ENCODE data around the gene CHD8.

CHD8 gene

DNA sequence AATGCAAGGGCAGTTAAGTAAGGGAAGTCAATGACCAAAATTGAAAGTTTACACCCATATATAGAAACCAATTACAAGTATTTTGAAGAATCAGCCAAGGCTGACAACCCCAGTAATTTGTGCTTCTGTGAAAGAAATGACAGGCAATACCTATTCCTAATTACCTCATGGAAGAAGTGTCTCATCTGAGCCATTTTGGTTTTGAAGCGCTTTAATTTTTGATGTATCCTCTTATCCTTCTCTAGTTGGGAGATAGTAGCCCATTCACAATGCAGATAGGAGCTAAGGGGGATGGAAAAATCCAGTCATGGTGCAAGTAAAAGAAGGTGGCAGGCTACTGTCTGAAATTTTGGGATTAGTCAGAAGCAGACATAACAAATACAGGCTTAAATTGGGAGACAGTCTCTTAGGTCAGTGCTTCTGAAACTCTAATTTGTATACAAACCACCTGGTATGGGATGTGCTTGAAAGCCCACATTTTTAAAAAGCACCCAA is 41.7 kb downstream of the CHD8 start:
- no peaks in the 10 kb centered on the region for H3K9me2 ChIP-seq (replicated peaks; ENCODE audit: insufficient read depth, low read length)
- no peaks in the 10 kb centered on the region for H3K79me2 ChIP-seq (ENCODE audit: low read length)
- no peaks in the 10 kb centered on the region for H3K27me3 ChIP-seq (replicated peaks; ENCODE audit: insufficient read depth, low read length)
- no peak for DNase-seq
- H4K20me1 ChIP-seq (ENCODE audit: insufficient read depth, low read length): no peaks in the 10 kb centered on the region
- no peaks in the 10 kb centered on the region for H3K9me3 ChIP-seq (replicated peaks; ENCODE audit: insufficient read depth, low read length)
- no peak for TF ChIP-seq CTCF (IDR thresholded peaks at IDR 0.05; ENCODE audit: low read length)
- no peak for TF ChIP-seq EZH2 (optimal IDR thresholded peaks at IDR 0.05; ENCODE audit: low read depth, low read length)
- TF ChIP-seq EZH2phosphoT487 (IDR thresholded peaks at IDR 0.05; ENCODE audit: low read length): no peak
- no peak overlapping the region for H3K9ac ChIP-seq (ENCODE audit: low read length)
- no peak overlapping the region for H2AFZ ChIP-seq (ENCODE audit: low read length)
- no peaks in the 10 kb centered on the region for H3K4me1 ChIP-seq (ENCODE audit: low read length)
- H3F3A ChIP-seq (ENCODE audit: insufficient read depth, low read length): no peaks in the 10 kb centered on the region
- H3K36me3 ChIP-seq (replicated peaks; ENCODE audit: insufficient read depth, low read length): no peaks in the 10 kb centered on the region
- no peak overlapping the region for H3K27ac ChIP-seq (ENCODE audit: low read length)
- H3K4me2 ChIP-seq (ENCODE audit: low read depth, low read length): no peak overlapping the region
- no peak overlapping the region for H3K4me3 ChIP-seq (ENCODE audit: low read length)

- H3K36me3 ChIP-seq (replicated peaks; ENCODE audit: insufficient read depth, low read length): no peaks in the 10 kb centered on the region; the same call in 1 of the 2 replicates
- no peak overlapping the region for H3K9ac ChIP-seq (ENCODE audit: low read length)
- no peak overlapping the region for H3K27ac ChIP-seq (ENCODE audit: low read length)
- no peaks in the 10 kb centered on the region for H3K79me2 ChIP-seq (ENCODE audit: low read length)
- no peak overlapping the region for H2AFZ ChIP-seq (ENCODE audit: low read length)
- H3K9me2 ChIP-seq (replicated peaks; ENCODE audit: insufficient read depth, low read length): no peaks in the 10 kb centered on the region
- no peaks in the 10 kb centered on the region for H3K9me3 ChIP-seq (replicated peaks; ENCODE audit: insufficient read depth, low read length)
- H3K27me3 ChIP-seq (replicated peaks; ENCODE audit: insufficient read depth, low read length): no peaks in the 10 kb centered on the region
- no peaks in the 10 kb centered on the region for H3F3A ChIP-seq (ENCODE audit: insufficient read depth, low read length)
- no peaks in the 10 kb centered on the region for H4K20me1 ChIP-seq (ENCODE audit: insufficient read depth, low read length)
- H3K4me1 ChIP-seq (ENCODE audit: low read length): no peaks in the 10 kb centered on the region
- no peak overlapping the region for H3K4me2 ChIP-seq (ENCODE audit: low read depth, low read length)
- TF ChIP-seq EZH2phosphoT487 (IDR thresholded peaks at IDR 0.05; ENCODE audit: low read length): no peak
- TF ChIP-seq EZH2 (optimal IDR thresholded peaks at IDR 0.05; ENCODE audit: low read depth, low read length): no peak
- TF ChIP-seq CTCF (IDR thresholded peaks at IDR 0.05; ENCODE audit: low read length): no peak
- H3K4me3 ChIP-seq (ENCODE audit: low read length): no peak overlapping the region
- no peak for DNase-seq
These were observed 47.8 kb downstream of the CHD8 start for GRCh38 chr14:21408147-21408546.

DNA sequence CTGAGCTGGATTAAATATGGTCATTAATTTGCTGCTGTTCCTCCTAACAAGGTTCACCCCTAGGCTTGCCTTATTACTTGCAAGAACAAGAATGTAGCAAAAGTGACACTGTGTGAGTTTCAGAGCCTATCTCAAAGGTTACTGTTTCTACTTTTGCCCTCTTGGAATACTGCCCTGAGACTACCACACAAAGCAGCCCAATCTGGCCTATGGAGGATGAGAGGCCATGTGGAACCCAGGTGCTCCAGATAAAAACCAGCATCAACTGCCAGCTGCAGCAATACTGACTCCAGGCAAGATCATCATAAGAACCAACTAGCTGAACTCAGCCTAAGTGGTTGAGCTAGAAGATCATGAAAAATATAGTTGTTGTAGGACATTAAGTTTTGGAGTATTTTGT is 49.7 kb downstream of the CHD8 start:
- Histone ChIP-seq H3F3A (ENCODE audit: insufficient read depth, low read length) (no peaks in the 10 kb centered on the region), H3K79me2 (ENCODE audit: low read length) (no peaks in the 10 kb centered on the region), H3K9me2 (replicated peaks; ENCODE audit: insufficient read depth, low read length) (no peaks in the 10 kb centered on the region), H3K9ac (ENCODE audit: low read length) (no peak overlapping the region), H3K36me3 (replicated peaks; ENCODE audit: insufficient read depth, low read length) (no peaks in the 10 kb centered on the region; the same call in 1 of the 2 replicates), H3K27ac (ENCODE audit: low read length) (no peak overlapping the region), H4K20me1 (ENCODE audit: insufficient read depth, low read length) (no peaks in the 10 kb centered on the region), H3K9me3 (replicated peaks; ENCODE audit: insufficient read depth, low read length) (no peaks in the 10 kb centered on the region), H3K27me3 (replicated peaks; ENCODE audit: insufficient read depth, low read length) (no peaks in the 10 kb centered on the region), H3K4me2 (ENCODE audit: low read depth, low read length) (no peak overlapping the region), H3K4me3 (ENCODE audit: low read length) (no peak overlapping the region), H2AFZ (ENCODE audit: low read length) (no peak overlapping the region), H3K4me1 (ENCODE audit: low read length) (no peaks in the 10 kb centered on the region)
- no peak for DNase-seq
- TF ChIP-seq EZH2 (optimal IDR thresholded peaks at IDR 0.05; ENCODE audit: low read depth, low read length) (no peak), CTCF (IDR thresholded peaks at IDR 0.05; ENCODE audit: low read length) (no peak)

All from MM.1S (cell line).